Measurements from ENCODE around the gene COL4A2.

- TF ChIP-seq CTCF (IDR thresholded peaks at IDR 0.05 in 4 of 5, conservative IDR thresholded peaks at IDR 0.05 in 1 of 5) (peak in 2 of 5 experiments; percentile 14 to 17), POLR2A (IDR thresholded peaks at IDR 0.05) (no peak)
These were observed 108.6 kb downstream of the COL4A2 start for GRCh38 chr13:110415669-110416068.
